ENCODE data around the gene SARM1.

DNA sequence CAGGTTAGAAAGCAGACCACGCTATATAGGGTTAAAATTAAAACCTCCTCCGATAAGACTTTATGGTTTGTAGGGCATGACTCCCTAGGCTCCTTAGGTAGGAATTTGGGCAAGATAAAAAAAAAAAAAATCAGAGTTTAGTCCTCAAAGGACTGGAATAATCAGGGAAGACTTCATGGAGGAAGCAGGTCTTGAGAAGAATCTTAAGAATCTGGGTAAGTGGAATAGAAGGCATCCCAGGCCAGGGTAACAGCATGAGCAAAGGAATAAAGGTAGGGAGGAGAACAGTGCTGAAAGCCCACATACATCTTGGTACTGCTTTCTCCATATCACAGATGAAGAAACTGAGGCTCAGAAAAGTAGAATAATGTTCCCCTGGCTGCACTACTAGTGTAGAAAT, 19.1 kb downstream of the SARM1 start:
- TF ChIP-seq, protein P1, sequence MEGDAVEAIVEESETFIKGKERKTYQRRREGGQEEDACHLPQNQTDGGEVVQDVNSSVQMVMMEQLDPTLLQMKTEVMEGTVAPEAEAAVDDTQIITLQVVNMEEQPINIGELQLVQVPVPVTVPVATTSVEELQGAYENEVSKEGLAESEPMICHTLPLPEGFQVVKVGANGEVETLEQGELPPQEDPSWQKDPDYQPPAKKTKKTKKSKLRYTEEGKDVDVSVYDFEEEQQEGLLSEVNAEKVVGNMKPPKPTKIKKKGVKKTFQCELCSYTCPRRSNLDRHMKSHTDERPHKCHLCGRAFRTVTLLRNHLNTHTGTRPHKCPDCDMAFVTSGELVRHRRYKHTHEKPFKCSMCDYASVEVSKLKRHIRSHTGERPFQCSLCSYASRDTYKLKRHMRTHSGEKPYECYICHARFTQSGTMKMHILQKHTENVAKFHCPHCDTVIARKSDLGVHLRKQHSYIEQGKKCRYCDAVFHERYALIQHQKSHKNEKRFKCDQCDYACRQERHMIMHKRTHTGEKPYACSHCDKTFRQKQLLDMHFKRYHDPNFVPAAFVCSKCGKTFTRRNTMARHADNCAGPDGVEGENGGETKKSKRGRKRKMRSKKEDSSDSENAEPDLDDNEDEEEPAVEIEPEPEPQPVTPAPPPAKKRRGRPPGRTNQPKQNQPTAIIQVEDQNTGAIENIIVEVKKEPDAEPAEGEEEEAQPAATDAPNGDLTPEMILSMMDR (IDR thresholded peaks at IDR 0.05), result no peak
- TF ChIP-seq POLR2A (IDR thresholded peaks at IDR 0.05), result no peak
- TF ChIP-seq EP300 (IDR thresholded peaks at IDR 0.05), result no peak
- no peak for TF ChIP-seq POLR2AphosphoS5 (IDR thresholded peaks at IDR 0.05)
